Epidermal melanocyte (primary cell): Measurements from ENCODE around the gene HSPA13.
"Not testable (repeated sequence)": the region's sequence is repeated elsewhere in the genome, so short reads cannot be mapped to it uniquely, and the experiment has no call there.

Experiments
- DNase-seq: peaks from one replicate; pipeline ENCODE4 v3.0.0; 2011; ENCODE audit warnings: low spot score; ENCODE audit not compliant: insufficient read length

The HSPA13 gene, protein sequence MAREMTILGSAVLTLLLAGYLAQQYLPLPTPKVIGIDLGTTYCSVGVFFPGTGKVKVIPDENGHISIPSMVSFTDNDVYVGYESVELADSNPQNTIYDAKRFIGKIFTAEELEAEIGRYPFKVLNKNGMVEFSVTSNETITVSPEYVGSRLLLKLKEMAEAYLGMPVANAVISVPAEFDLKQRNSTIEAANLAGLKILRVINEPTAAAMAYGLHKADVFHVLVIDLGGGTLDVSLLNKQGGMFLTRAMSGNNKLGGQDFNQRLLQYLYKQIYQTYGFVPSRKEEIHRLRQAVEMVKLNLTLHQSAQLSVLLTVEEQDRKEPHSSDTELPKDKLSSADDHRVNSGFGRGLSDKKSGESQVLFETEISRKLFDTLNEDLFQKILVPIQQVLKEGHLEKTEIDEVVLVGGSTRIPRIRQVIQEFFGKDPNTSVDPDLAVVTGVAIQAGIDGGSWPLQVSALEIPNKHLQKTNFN

GRCh38 chr21:14382835-14383595 is at the start of gene HSPA13:
Gene HSPA13 (minus strand): TSS chr21:14383146. CDS start chr21:14383119, 27 bp downstream.
- peak; percentile 83 for DNase-seq

DNA sequence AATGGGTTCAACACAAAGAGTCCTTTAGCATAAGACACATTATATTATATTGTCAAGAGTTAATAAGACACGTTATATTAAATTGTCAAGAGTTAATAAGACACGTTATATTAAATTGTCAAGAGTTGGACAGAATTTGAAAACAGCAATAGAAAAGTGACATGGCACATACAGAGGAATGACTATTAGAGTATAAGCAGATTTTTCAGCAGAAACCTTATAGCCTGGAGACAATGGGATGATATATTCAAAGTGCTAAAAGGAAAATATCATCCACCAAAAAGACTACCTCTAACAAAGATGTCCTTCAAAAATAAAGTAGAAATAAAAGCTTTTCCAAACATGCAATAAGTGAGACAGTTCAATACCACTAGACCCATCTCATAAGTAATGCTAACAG is 36.0 kb upstream of the HSPA13 start:
- no peak for DNase-seq

GRCh38 chr21:14414932-14415508 is 32.1 kb upstream of the HSPA13 start:
- DNase-seq: no peak

DNA sequence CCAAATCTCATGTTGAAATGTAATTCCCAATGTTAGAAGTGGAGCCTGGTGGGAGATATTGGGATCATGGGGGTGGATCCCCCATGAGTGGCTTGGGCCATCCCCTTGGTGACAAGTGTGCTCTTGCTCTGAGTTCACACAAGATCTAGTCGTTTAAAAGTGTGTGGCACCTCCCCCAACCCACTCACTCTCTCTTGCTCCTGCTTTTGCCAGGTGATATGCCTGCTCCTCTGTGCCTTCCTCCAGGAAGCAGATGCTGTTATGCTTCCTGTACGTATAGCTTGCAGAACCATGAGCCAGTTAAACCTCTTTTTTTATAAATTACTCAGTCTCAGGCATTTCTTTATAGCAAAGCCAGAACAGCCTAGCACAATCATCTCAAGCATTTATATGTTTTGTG is 23.0 kb upstream of the HSPA13 start:
- no peak for DNase-seq

DNA sequence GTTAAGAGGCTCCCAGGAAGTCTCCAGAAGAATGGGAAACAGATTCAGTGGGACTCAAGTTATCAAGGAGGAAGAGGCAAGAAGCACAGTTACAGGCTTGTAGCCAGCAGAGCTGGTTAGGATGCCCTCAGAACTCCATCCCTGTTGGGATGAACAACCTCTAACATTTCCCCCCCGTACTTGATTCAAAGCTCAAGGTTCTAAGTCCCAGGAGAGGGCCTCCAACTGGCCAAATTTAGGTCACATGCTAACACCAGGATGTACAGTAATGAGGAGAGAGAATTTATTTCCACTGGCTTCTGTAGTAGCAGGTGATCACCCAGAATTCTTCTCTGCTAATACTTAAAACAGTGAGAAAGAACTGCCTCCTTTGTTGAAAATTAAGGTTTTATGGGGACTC is 22.3 kb upstream of the HSPA13 start:
- no peak for DNase-seq

DNA sequence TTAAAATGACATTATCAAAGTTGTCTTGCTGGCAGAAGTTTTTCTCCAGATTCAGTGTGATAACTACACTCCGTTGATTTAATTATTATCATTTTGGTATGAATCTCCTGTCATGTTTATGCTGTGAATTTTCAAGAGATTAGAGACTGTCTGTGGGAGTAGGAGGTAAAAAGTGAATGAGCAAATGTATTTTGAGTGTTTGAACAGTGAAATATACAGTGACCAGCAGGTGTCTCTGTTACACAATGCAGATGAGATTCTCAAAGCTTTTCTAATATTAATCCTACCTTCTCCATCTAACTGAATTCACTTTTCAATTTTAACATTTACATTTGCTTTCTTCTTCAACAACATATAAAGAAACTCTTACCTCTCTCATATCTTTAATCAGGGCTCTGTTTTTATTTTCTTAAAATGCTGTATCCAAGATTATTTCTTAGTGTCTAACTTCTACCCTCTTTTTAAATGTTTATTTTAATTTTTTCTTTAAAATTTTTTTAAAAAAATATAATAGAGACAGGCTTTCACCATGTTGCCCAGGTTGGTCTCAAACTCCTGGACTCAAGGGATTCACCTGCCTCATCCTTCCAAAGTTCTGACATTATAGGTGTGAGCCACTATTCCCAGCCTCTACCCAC is 20.9 kb upstream of the HSPA13 start:
- DNase-seq: no peak

DNA sequence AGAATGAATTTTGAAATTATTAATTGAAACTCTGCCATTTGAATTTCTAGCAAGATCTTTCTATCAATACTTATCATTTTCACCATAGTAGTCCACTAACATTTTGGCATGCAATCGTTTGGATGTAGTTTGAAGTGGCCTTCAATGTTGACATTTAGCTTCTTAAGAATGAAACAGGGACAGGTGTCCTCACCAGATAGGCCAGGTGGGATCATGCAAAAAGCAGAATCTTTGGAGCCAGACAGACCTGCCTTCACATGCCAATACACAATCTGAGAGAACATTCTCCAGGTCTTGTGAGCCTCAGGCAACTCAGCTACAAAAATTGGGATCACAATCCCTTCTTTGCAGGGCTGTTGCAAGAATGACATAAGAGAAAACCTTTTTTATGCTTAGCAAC is 18.3 kb upstream of the HSPA13 start:
- DNase-seq: no peak

GRCh38 chr21:14388282-14388681 is 5.3 kb upstream of the HSPA13 start:
- no peak for DNase-seq

- no peak for DNase-seq
Measured at GRCh38 chr21:14384453-14384852, 1.5 kb upstream of the HSPA13 start.

GRCh38 chr21:14383596-14384180 is 742 bp upstream of the HSPA13 start:
- no peak for DNase-seq

- DNase-seq: no peak
Measured at GRCh38 chr21:14382486-14382834, 486 bp downstream of the HSPA13 start.

- DNase-seq: no peak
Measured at GRCh38 chr21:14376854-14377253, 6.1 kb downstream of the HSPA13 start.

DNA sequence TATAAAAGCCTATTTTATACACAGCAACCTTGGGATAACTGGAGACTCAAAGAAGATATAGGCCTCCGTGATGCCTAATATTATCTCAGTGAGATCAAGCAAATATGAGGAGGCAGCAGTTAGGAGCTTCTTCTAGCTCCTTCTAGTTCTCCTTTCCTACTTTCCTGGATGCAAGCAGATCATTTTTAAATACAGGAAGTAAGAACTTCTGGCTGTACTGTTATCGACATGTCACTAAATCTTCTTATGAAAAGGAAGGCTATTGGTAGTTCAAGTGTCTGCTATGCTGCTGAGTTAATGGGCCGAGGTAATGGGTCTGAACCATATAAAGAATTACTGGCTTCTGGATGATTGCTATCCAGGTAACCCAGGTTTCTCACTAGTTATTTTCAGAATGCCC is 15.9 kb downstream of the HSPA13 start:
- no peak for DNase-seq

DNA sequence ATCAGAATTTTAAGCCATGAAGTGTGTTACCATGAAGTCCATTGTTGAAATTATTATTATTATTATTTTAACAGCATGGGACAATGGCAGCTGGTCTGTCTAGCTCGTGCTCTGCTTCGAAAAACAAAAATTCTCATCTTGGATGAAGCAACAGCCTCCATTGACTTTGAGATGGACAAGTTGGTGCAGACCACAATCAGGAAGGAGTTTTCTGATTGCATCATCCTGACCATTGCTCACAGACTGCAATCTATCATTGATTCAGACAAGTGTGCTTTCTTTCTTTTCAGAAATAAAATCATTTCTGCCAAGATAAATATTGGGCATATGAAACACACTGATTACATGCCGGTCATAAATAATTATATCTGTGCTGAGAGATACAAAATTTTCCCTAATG is 21.0 kb downstream of the HSPA13 start:
- no peak for DNase-seq

- no peak for DNase-seq
Measured at GRCh38 chr21:14358775-14359174, 24.2 kb downstream of the HSPA13 start.

DNA sequence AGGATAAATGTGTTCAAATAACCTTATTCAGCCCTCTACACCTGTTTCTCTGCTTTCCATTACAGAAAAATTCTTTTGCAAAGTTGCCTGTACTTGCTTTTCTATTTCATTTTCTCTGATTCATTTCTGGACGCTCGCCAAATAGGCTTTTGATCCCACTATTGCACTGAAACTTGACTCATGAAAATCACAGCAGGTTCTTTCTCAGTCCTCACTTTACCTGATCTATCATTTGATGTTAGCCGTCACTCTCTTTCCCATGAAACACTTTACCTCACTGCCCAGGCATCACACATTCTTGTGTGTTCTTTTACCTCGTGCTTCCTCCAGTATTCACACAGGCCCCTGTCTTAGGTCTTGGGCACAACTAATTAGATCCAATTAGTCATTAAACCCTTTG is 26.2 kb downstream of the HSPA13 start:
- DNase-seq: no peak

- no peak for DNase-seq
Measured at GRCh38 chr21:14354515-14354914, 28.4 kb downstream of the HSPA13 start.

GRCh38 chr21:14353726-14354125 is 29.2 kb downstream of the HSPA13 start:
- no peak for DNase-seq

DNA sequence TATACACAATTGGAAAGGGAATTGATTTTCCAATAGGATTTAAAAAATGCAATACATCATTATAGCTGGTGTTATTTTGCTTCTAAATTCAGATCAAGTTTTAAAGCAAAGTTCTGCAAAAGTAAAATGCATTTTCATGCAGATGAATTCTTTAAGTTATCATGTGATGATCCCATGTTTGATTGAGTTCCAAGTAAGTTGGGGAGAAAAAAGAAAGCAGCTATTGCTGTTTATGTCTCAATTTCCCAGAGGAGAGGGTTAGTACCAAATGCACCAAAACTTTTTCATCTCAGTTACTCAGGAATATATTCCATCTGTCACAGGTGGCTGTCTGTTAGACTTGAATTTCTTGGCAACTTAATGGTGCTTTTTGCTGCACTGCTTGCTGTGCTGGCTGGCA is 29.7 kb downstream of the HSPA13 start:
- DNase-seq: no peak

DNA sequence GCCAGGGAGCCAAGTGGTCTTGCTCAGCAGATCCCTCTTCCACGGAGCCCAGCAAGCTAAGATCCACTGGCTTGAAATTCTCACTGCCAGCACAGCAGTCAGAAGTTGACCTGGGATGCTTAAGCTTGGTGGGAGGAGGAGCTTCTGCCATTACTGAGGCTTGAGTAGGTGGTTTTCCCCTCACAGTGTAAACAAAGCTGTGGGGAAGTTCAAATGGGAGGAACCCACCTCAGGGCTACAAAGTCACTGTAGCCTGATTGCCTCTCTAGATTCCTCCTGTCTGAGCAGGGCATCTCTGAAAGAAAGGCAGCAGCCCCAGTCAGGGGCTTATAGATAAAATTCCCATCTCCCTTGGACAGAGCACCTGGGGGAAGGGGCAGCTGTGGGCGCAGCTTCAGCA is 55.6 kb downstream of the HSPA13 start:
- DNase-seq: not testable (repeated sequence)

DNA sequence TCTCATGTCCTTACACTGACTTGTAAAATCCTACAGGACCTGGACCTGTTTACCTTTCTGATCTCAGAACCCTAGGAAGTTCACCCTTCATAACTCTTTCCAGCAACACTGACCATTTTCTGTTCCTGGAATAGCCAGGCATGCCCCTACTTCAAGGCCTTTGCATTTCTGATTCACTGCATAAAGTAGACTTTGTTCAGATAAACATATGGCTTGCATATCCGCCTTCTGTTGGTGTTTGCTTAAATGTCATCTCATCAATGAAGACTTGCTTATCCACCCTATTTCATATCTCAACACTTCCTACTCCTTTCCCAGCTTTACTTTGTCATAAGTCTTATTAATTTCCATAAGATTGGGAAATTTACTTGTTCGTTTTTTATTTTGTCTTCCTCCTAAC is 57.4 kb downstream of the HSPA13 start:
- no peak for DNase-seq
